PC-3 (cell line): Measurements from ENCODE around the gene NAPEPLD.

Source experiments
- CTCF ChIP-seq: fragments of 300-600 bp; sonication (generic); conservative IDR thresholded peaks from 2 replicates; pipeline ENCODE4 v1.5.1; 2017; ENCODE audit warnings: antibody characterized with exemption, low read depth, mild to moderate bottlenecking, low read length
- EZH2 ChIP-seq: fragments of 300-600 bp; sonication (generic); IDR thresholded peaks from one replicate; pipeline ENCODE4 v1.6.1; 2017; ENCODE audit warnings: antibody characterized with exemption, mild to moderate bottlenecking, low read length; ENCODE audit not compliant: unreplicated experiment
- EZH2phosphoT487 ChIP-seq: fragments of 300-600 bp; sonication (generic); IDR thresholded peaks from 2 replicates; pipeline ENCODE4 v1.6.1; 2018; ENCODE audit warnings: mild to moderate bottlenecking, antibody characterized with exemption, low read length, borderline replicate concordance

- TF ChIP-seq CTCF (no peak), EZH2 (no peak), EZH2phosphoT487 (no peak)
These were observed 5.0 kb downstream of the NAPEPLD start for GRCh38 chr7:103143868-103144267.
